NCI-H82 treated with DMSO at 0.1 percent for 48 hours (cell line): Measurements from ENCODE around the gene NFAT5.
"Not testable (repeated sequence)": the region's sequence is repeated elsewhere in the genome, so short reads cannot be mapped to it uniquely, and the experiment has no call there.

Experiments
- DNase-seq: peaks from one replicate; lab custom pipeline; 2025; ENCODE audit not compliant: unreplicated experiment; lab: John Stamatoyannopoulos, UW

The NFAT5 gene

GRCh38 chr16:69727916-69728270 is 162.1 kb downstream of the NFAT5 start:
- no peak for DNase-seq

- not testable (repeated sequence) for DNase-seq
Observed at GRCh38 chr16:69729030-69729429, 163.3 kb downstream of the NFAT5 start.

- not testable (repeated sequence) for DNase-seq
Observed at GRCh38 chr16:69731280-69731679, 165.5 kb downstream of the NFAT5 start.

GRCh38 chr16:69732101-69732500 is 166.3 kb downstream of the NFAT5 start:
- DNase-seq = no peak

GRCh38 chr16:69741519-69741918 is 175.8 kb downstream of the NFAT5 start:
- no peak for DNase-seq

GRCh38 chr16:69741951-69742904 is 176.5 kb downstream of the NFAT5 start:
- DNase-seq = no peak

- no peak for DNase-seq
Observed at GRCh38 chr16:69744363-69745231, 178.8 kb downstream of the NFAT5 start.

GRCh38 chr16:69745232-69745612 is 179.5 kb downstream of the NFAT5 start:
- no peak for DNase-seq

GRCh38 chr16:69745959-69746358 is 180.2 kb downstream of the NFAT5 start:
- no peak for DNase-seq

GRCh38 chr16:69747115-69747514 is 181.3 kb downstream of the NFAT5 start:
- peak; percentile 55 for DNase-seq

- no peak for DNase-seq
Observed at GRCh38 chr16:69748694-69749345, 183.1 kb downstream of the NFAT5 start.

- DNase-seq = no peak
Observed at GRCh38 chr16:69754143-69754468, 188.3 kb downstream of the NFAT5 start.
